Fibroblast of the aortic adventitia (primary cell): ENCODE data around the gene ZBTB42. TPM values are rescaled to one million over a fixed set of nuclear protein-coding genes. Genes with fewer than 3 reads are reported as not detected.

Experiments used
- DNase-seq: peaks from one replicate; pipeline ENCODE4 v3.0.0-alpha.2; 2010; ENCODE audit warnings: low read depth
- H3K4me3 ChIP-seq: 2 replicates; pipeline ENCODE4 v1.5.1; 2011; ENCODE audit warnings: low read depth, mild to moderate bottlenecking, control low read depth, low read length, moderate library complexity
- total RNA-seq: library from RNA; depleted of rRNA; stranded (reverse); fragments of >200 nt; gene quantifications from 2 replicates; pipeline ENCODE4 v1.2.3, GENCODE V29; 2012; ENCODE audit warnings: low replicate concordance
- TF ChIP-seq, protein P1 (sequence below): IDR thresholded peaks from 2 replicates; pipeline ENCODE4 v1.5.1; 2011; ENCODE audit warnings: mild to moderate bottlenecking, low read length, control low read depth, inconsistent platforms; ENCODE audit not compliant: insufficient read depth

ZBTB42 gene
- total RNA-seq, 1 donor = 5.0 TPM

DNA sequence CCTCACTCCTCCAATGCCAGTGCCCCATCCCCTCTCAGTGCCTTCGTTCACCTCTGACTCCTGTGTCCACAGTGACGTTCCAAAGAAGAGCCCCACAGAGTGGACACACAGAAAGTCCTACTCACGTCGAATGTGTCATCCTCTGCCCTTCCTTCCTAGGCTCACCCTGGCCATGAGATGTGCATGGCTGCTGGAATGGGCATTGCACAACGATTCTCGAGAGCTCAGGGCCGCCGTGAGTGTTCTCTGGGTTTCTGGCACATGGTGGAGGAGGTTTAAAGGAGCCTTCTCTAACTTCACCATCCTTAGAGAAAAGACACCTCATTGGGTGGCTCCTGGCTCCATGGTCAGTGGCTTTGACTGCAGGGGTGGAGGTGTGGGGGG lies 51.4 kb downstream of the ZBTB42 start:
- no peak for DNase-seq
- H3K4me3 ChIP-seq = no peak overlapping the region
- TF ChIP-seq, protein P1, sequence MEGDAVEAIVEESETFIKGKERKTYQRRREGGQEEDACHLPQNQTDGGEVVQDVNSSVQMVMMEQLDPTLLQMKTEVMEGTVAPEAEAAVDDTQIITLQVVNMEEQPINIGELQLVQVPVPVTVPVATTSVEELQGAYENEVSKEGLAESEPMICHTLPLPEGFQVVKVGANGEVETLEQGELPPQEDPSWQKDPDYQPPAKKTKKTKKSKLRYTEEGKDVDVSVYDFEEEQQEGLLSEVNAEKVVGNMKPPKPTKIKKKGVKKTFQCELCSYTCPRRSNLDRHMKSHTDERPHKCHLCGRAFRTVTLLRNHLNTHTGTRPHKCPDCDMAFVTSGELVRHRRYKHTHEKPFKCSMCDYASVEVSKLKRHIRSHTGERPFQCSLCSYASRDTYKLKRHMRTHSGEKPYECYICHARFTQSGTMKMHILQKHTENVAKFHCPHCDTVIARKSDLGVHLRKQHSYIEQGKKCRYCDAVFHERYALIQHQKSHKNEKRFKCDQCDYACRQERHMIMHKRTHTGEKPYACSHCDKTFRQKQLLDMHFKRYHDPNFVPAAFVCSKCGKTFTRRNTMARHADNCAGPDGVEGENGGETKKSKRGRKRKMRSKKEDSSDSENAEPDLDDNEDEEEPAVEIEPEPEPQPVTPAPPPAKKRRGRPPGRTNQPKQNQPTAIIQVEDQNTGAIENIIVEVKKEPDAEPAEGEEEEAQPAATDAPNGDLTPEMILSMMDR = no peak

Other genes with a start within 250 kb of the ZBTB42 start
- not detected in 2 replicates for gene C14orf180, start 221.3 kb upstream of the ZBTB42 start, total RNA-seq
- not detected in 2 replicates for gene TMEM179, start 196.3 kb upstream of the ZBTB42 start, total RNA-seq
- 38.3 and 64.0 TPM in 2 replicates for gene INF2, start 111.5 kb upstream of the ZBTB42 start, total RNA-seq
- gene ADSS1, start 76.9 kb upstream of the ZBTB42 start, total RNA-seq = 0.65 and 4.8 TPM in 2 replicates
- gene SIVA1, start 48.0 kb upstream of the ZBTB42 start, total RNA-seq = 79.4 and 87.3 TPM in 2 replicates
- gene AKT1, start 5.4 kb upstream of the ZBTB42 start, total RNA-seq = 93.1 and 127 TPM in 2 replicates
- gene CEP170B, start 64.2 kb downstream of the ZBTB42 start, total RNA-seq = 8.2 and 18.2 TPM in 2 replicates
- 0.09 and 0.16 TPM in 2 replicates for gene PLD4, start 123.8 kb downstream of the ZBTB42 start, total RNA-seq
- gene AHNAK2, start 177.3 kb downstream of the ZBTB42 start, total RNA-seq = 78.4 and 164 TPM in 2 replicates
- gene CLBA1, start 184.7 kb downstream of the ZBTB42 start, total RNA-seq = 2.8 and 8.0 TPM in 2 replicates
- 4.0 and 41.1 TPM in 2 replicates for gene CDCA4, start 220.0 kb downstream of the ZBTB42 start, total RNA-seq